GM10248 (cell line): Measurements from ENCODE around the gene ARID5A.

Source experiments
- CTCF ChIA-PET: fragments of 300-600 bp; sonication (Branson Sonifier 250); formaldehyde crosslinking; extraction: SDS; loops from one replicate; lab custom pipeline; 2021; ENCODE audit warnings: antibody characterized with exemption; lab: Yijun Ruan, JAX
- POLR2A ChIA-PET: fragments of 350-650 bp; sonication (Branson Sonifier 250); formaldehyde crosslinking; extraction: SDS; loops from one replicate; lab custom pipeline; 2020; ENCODE audit warnings: antibody characterized with exemption; lab: Yijun Ruan, JAX
- DNase-seq: peaks from one replicate; pipeline ENCODE4 v3.0.0; 2012; ENCODE audit errors: extremely low spot score
- CTCF ChIP-seq: IDR thresholded peaks from 2 replicates; pipeline ENCODE4 v1.5.1; 2012; ENCODE audit warnings: mild to moderate bottlenecking, low read depth; ENCODE audit errors: extremely low read depth, missing control alignments, control extremely low read depth

ARID5A gene

GRCh38 chr2:96506907-96507240 lies 29.7 kb upstream of the ARID5A start:
- no peak for TF ChIP-seq CTCF
- CTCF ChIA-PET, result interaction anchor here (0.8 to 18.4 kb wide), 11 partner anchors 12 to 514 kb away, joined by 3 to 349 read pairs (median 5); partner anchors contain the start of gene ARID5A
- DNase-seq, result no peak
- POLR2A ChIA-PET, result no interaction called here

GRCh38 chr2:96507957-96508520 lies 28.5 kb upstream of the ARID5A start:
- ChIA-PET POLR2A (interaction anchor here (0.6 kb wide), 1 partner anchor 370 kb away, joined by 5 read pairs; the partner anchor contains the start of gene ASTL), CTCF (interaction anchor here (0.6 to 18.4 kb wide), 25 partner anchors 14 to 515 kb away, joined by 3 to 349 read pairs (median 7); partner anchors contain the start of genes ADRA2B, ARID5A and ASTL)
- peak; percentile 97 for TF ChIP-seq CTCF
- DNase-seq, result peak; percentile 91

GRCh38 chr2:96508521-96509113 lies 27.9 kb upstream of the ARID5A start:
- DNase-seq, result peak; percentile 16
- no peak for TF ChIP-seq CTCF
- POLR2A ChIA-PET, result interaction anchor here (1.2 kb wide), 1 partner anchor 29 kb away, joined by 4 read pairs; no protein-coding TSS in a partner anchor
- CTCF ChIA-PET, result interaction anchor here (0.6 to 18.4 kb wide), 52 partner anchors 14 to 516 kb away, joined by 3 to 349 read pairs (median 4); partner anchors contain the start of genes ADRA2B, ARID5A and ASTL

- DNase-seq, result peak; percentile 86
- CTCF ChIA-PET, result interaction anchor here (0.6 to 18.4 kb wide), 56 partner anchors 15 to 516 kb away, joined by 3 to 349 read pairs (median 4); partner anchors contain the start of genes ADRA2B, ARID5A, ASTL and ITPRIPL1
- POLR2A ChIA-PET, result interaction anchor here (0.9 to 1.2 kb wide), 2 partner anchors 19 to 29 kb away, joined by 4 read pairs; no protein-coding TSS in a partner anchor
- peak; percentile 98 for TF ChIP-seq CTCF
Observed at GRCh38 chr2:96509114-96509846, 27.3 kb upstream of the ARID5A start.

GRCh38 chr2:96509847-96510230 lies 26.7 kb upstream of the ARID5A start:
- no peak for DNase-seq
- ChIA-PET POLR2A (interaction anchor here (0.9 to 1.2 kb wide), 2 partner anchors 18 to 28 kb away, joined by 4 read pairs; no protein-coding TSS in a partner anchor), CTCF (interaction anchor here (0.8 to 18.4 kb wide), 42 partner anchors 15 to 517 kb away, joined by 3 to 349 read pairs (median 5); partner anchors contain the start of genes ARID5A, ASTL and ITPRIPL1)
- TF ChIP-seq CTCF, result no peak
